ENCODE data around the gene TRAPPC2L.
"Not testable (repeated sequence)": the region's sequence is repeated elsewhere in the genome, so short reads cannot be mapped to it uniquely, and the experiment has no call there.

The TRAPPC2L gene

GRCh38 chr16:88878967-88879787 is 22.2 kb downstream of the TRAPPC2L start:
- DNase-seq: no peak

- no peak for DNase-seq
Measured at GRCh38 chr16:88879788-88880055, 22.8 kb downstream of the TRAPPC2L start.

- no peak for DNase-seq
Measured at GRCh38 chr16:88880226-88881006, 23.5 kb downstream of the TRAPPC2L start.

GRCh38 chr16:88881007-88881615 is 24.2 kb downstream of the TRAPPC2L start:
- DNase-seq: no peak

- DNase-seq: no peak
Measured at GRCh38 chr16:88881675-88882357, 24.9 kb downstream of the TRAPPC2L start.

GRCh38 chr16:88882358-88883030 is 25.6 kb downstream of the TRAPPC2L start:
- DNase-seq: no peak

- no peak for DNase-seq
Measured at GRCh38 chr16:88883117-88883895, 26.4 kb downstream of the TRAPPC2L start.

- DNase-seq: no peak
Measured at GRCh38 chr16:88883946-88884345, 27.0 kb downstream of the TRAPPC2L start.

GRCh38 chr16:88884569-88885271 is 27.8 kb downstream of the TRAPPC2L start:
- no peak for DNase-seq

GRCh38 chr16:88885693-88886280 is 28.9 kb downstream of the TRAPPC2L start:
- no peak for DNase-seq

- DNase-seq: no peak
Measured at GRCh38 chr16:88886420-88886844, 29.5 kb downstream of the TRAPPC2L start.

- DNase-seq: no peak
Measured at GRCh38 chr16:88886845-88887521, 30.1 kb downstream of the TRAPPC2L start.

- DNase-seq: no peak
Measured at GRCh38 chr16:88888057-88888456, 31.1 kb downstream of the TRAPPC2L start.

- no peak for DNase-seq
Measured at GRCh38 chr16:88888461-88889387, 31.8 kb downstream of the TRAPPC2L start.

- DNase-seq: not testable (repeated sequence)
Measured at GRCh38 chr16:88889702-88890352, 32.9 kb downstream of the TRAPPC2L start.

- no peak for DNase-seq
Measured at GRCh38 chr16:88891083-88891482, 34.2 kb downstream of the TRAPPC2L start.

- DNase-seq: no peak
Measured at GRCh38 chr16:88892065-88892464, 35.1 kb downstream of the TRAPPC2L start.
